Kidney (tissue), 14 donors: ENCODE measurements around the gene SAP25. TPM values are rescaled to one million over a fixed set of nuclear protein-coding genes. Genes with fewer than 3 reads are reported as not detected.
"Not testable (repeated sequence)": the region's sequence is repeated elsewhere in the genome, so short reads cannot be mapped to it uniquely, and the experiment has no call there.

Experiments used
- DNase-seq, 5 donors: peaks; one replicate each; pipeline ENCODE4 v3.0.0-alpha.2; 2013 to 2020
- FAIRE-seq: peaks from 2 replicates; lab custom pipeline; 2012; peaks lifted over from hg19 to GRCh38; lab: Jason Lieb, UNC
- H3K27ac ChIP-seq, 2 donors: one replicate each; pipeline ENCODE4 v1.7.0; 2013; ENCODE audit warnings: low read depth in 2 of 2, low read length in 2 of 2, inconsistent platforms in 1 of 2
- H3K27me3 ChIP-seq: one replicate; pipeline ENCODE4 v1.7.1; 2013; ENCODE audit warnings: low read length, inconsistent platforms; ENCODE audit not compliant: control insufficient read depth, insufficient read depth
- H3K36me3 ChIP-seq, 3 donors: one replicate each; pipeline versions ENCODE4 v1.7.0 to v1.7.1; 2013; ENCODE audit warnings: low read length in 3 of 3, control low read depth in 1 of 3, inconsistent platforms in 1 of 3; ENCODE audit not compliant: insufficient read depth in 3 of 3, control insufficient read depth in 2 of 3
- H3K4me1 ChIP-seq, 3 donors: one replicate each; pipeline versions ENCODE4 v1.7.0 to v1.7.1; 2013; ENCODE audit warnings: low read length in 3 of 3, inconsistent platforms in 1 of 3, low read depth in 1 of 3; ENCODE audit not compliant: control insufficient read depth in 2 of 3, insufficient read depth in 2 of 3
- H3K4me3 ChIP-seq, 3 donors: one replicate each; pipeline versions ENCODE4 v1.7.0 to v1.8.1; 2013; ENCODE audit warnings: low read length in 3 of 3, control low read depth in 1 of 3, inconsistent platforms in 1 of 3
- H3K9ac ChIP-seq, 3 donors: one replicate each; pipeline versions ENCODE4 v1.7.0 to v1.7.1; 2013; ENCODE audit warnings: low read length in 3 of 3, control low read depth in 1 of 3, inconsistent platforms in 1 of 3
- H3K9me3 ChIP-seq, 3 donors: one replicate each; pipeline versions ENCODE4 v1.7.0 to v1.7.1; 2013; ENCODE audit warnings: low read length in 3 of 3, control low read depth in 1 of 3, inconsistent platforms in 1 of 3; ENCODE audit not compliant: control insufficient read depth in 2 of 3, insufficient read depth in 1 of 3
- intact Hi-C: fragments of 100-400 bp; cut with DNase I; formaldehyde crosslinking; loops from one replicate; pipeline ENCODE4 v1.11.1; 2022
- polyA plus RNA-seq: library from polyadenylated mRNA; stranded (reverse); fragments of 350-450 nt; fragmentation: Illumina TruSeq; extraction: RNeasy Lipid Tissue Mini Kit (QIAGEN cat#74804); gene quantifications from one replicate; pipeline ENCODE4 v1.2.3, GENCODE V29; 2014; ENCODE audit warnings: low read depth, low replicate concordance; ENCODE audit not compliant: insufficient read depth
- total RNA-seq: library from RNA; stranded (reverse); fragmentation: NEBNext Ultra II Directional; extraction: Animal tissue kit (Norgen Biotek cat#: 25700); gene quantifications from one replicate; pipeline ENCODE4 v1.2.1, GENCODE V29; 2021
- TF ChIP-seq, protein P1 (sequence below): IDR thresholded peaks from 3 replicates; pipeline ENCODE4 v1.5.1; 2012; ENCODE audit warnings: mild to moderate bottlenecking, moderate library complexity, borderline replicate concordance; ENCODE audit not compliant: insufficient read depth; ENCODE audit errors: extremely low read depth
- donor health status: control.
- donor health status: control.
- donor health status: control.
- donor health status: control.
- donor health status: control.
- donor health status: DM: yes; HTN: yes; CAD: no.
- donor health status: Normal renal cell carcinoma (clear cell type).

Gene SAP25
- total and polyA plus RNA-seq, 2 donors from 2014 or later, result 5.7 to 9.8 TPM

DNA sequence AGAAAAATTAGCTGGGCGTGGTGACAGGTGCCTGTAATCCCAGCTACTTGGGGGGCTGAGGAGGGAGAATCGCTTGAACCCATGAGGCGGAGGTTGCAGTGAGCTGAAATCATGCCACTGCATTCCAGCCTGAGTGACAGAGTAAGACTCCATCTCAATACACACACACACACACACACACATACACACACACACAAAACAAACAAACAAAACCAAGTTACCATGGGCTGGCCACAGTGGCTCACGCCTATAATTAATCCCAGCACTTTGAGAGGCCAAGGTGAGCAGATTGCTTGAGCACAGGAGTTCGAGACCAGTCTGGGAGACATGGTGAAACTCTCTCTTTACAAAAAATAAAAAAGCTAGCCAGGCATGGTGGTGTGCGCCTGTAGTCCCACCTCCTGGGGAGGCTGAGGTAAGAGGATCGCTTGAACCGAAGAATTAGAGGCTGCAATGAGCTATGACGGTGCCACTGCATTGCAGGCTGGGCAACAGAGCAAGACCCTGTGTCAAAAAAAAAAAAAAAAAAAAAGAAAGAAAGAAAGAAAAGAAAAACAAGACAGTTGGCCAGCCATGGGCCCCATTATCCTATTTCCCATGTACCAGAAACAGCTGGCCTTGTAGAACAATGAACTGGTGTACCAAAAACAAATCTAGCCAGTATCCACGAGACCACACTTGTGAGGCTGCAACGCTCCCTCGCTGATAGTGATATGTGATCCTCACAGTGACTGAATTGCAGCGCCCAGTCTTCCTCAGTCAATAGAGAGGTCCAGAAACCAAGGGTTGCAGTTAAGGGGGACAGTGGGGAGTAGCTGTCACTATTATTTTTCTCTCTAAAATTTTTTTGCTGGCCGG lies 41.3 kb downstream of the SAP25 start:
- no peak overlapping the region for H3K4me3 ChIP-seq
- H3K27me3 ChIP-seq, result no peaks in the 10 kb centered on the region
- no peaks in the 10 kb centered on the region for H3K36me3 ChIP-seq
- TF ChIP-seq, protein P1, sequence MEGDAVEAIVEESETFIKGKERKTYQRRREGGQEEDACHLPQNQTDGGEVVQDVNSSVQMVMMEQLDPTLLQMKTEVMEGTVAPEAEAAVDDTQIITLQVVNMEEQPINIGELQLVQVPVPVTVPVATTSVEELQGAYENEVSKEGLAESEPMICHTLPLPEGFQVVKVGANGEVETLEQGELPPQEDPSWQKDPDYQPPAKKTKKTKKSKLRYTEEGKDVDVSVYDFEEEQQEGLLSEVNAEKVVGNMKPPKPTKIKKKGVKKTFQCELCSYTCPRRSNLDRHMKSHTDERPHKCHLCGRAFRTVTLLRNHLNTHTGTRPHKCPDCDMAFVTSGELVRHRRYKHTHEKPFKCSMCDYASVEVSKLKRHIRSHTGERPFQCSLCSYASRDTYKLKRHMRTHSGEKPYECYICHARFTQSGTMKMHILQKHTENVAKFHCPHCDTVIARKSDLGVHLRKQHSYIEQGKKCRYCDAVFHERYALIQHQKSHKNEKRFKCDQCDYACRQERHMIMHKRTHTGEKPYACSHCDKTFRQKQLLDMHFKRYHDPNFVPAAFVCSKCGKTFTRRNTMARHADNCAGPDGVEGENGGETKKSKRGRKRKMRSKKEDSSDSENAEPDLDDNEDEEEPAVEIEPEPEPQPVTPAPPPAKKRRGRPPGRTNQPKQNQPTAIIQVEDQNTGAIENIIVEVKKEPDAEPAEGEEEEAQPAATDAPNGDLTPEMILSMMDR, result no peak
- DNase-seq, result no peak
- no peak overlapping the region for H3K27ac ChIP-seq
- no peaks in the 10 kb centered on the region for H3K9me3 ChIP-seq
- no peak for FAIRE-seq
- no peaks in the 10 kb centered on the region for H3K4me1 ChIP-seq
- H3K9ac ChIP-seq, result no peak overlapping the region
- intact Hi-C loops, result no loop called here

DNA sequence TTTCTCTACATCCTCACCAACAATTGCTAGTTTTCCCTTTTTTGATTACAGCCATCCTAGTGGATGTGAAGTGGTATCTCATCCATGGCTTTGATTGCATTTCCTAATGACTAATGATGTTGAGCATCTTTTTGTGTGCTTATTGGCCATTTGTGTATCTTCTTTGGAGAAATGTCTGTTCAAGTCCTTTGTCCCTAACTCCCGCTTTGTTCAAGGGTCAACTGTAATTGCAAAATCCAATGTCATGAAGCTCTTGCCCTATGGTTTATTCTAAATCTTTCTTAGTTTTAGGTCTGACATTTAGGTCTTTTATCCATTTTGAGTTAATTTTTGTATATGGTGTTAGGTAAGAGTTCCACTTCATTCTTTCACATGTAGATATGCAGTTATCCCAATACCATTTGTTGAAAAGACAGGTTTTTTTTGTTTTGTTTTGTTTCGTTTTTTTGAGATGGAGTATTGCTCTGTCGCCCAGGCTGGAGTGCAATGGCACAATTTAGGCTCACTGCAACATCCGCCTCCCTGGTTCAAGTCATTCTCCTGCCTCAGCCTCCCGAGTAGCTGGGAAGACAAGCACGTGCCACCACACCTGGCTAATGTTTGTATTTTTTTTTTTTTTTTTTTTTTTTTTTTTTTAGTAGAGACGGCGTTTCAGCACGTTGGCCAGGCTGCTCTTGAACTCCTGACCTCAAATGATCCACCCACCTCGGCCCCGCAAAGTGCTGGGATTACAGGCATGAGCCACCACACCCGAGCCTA lies 45.4 kb downstream of the SAP25 start:
- H3K36me3 ChIP-seq, FAIRE-seq, DNase-seq, intact Hi-C loops, H3K27me3 ChIP-seq, H3K9ac ChIP-seq, H3K9me3 ChIP-seq, H3K4me1 ChIP-seq, H3K27ac ChIP-seq, H3K4me3 ChIP-seq: not testable (repeated sequence)

DNA sequence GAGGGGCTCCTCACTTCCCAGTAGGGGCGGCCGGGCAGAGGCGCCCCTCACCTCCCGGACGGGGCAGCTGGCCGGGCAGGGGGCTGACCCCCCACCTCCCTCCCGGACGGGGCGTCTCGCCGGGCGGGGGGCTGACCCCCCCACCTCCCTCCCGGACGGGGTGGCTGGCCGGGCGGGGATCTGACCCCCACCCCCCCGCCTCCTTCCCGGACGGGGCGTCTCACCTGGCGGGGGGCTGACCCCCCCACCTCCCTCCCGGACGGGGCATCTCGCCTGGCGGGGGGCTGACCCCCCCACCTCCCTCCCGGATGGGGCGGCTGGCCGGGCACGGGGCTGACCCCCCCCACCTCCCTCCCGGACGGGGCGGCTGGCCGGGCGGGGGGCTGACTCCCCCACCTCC lies 50.5 kb downstream of the SAP25 start:
- H3K9me3 ChIP-seq, FAIRE-seq, H3K27me3 ChIP-seq, H3K9ac ChIP-seq, H3K27ac ChIP-seq, H3K4me1 ChIP-seq, intact Hi-C loops, H3K36me3 ChIP-seq, H3K4me3 ChIP-seq, DNase-seq: not testable (repeated sequence)

Other genes starting within 250 kb of the SAP25 start
- gene PILRB, start 215.8 kb downstream of the SAP25 start, total RNA-seq, result 76.4 TPM
- gene PILRB, start 215.8 kb downstream of the SAP25 start, polyA plus RNA-seq, result 45.0 TPM
- gene PILRA, start 200.4 kb downstream of the SAP25 start, total RNA-seq, result 18.8 TPM
- gene PILRA, start 200.4 kb downstream of the SAP25 start, polyA plus RNA-seq, result 15.4 TPM
- gene ZCWPW1, start 145.2 kb downstream of the SAP25 start, total RNA-seq, result 3.0 TPM
- 7.9 TPM for gene ZCWPW1, start 145.2 kb downstream of the SAP25 start, polyA plus RNA-seq
- 47.2 TPM for gene MEPCE, start 144.1 kb downstream of the SAP25 start, total RNA-seq
- gene MEPCE, start 144.1 kb downstream of the SAP25 start, polyA plus RNA-seq, result 33.4 TPM
- 41.7 TPM for gene PPP1R35, start 137.4 kb downstream of the SAP25 start, total RNA-seq
- 40.2 TPM for gene PPP1R35, start 137.4 kb downstream of the SAP25 start, polyA plus RNA-seq
- gene SPACDR, start 109.6 kb downstream of the SAP25 start, total RNA-seq, result 0.54 TPM
- gene SPACDR, start 109.6 kb downstream of the SAP25 start, polyA plus RNA-seq, result not detected
- gene TSC22D4, start 94.7 kb downstream of the SAP25 start, total RNA-seq, result 61.5 TPM
- 67.0 TPM for gene TSC22D4, start 94.7 kb downstream of the SAP25 start, polyA plus RNA-seq
- 0.41 TPM for gene NYAP1, start 90.0 kb downstream of the SAP25 start, total RNA-seq
- 0.69 TPM for gene NYAP1, start 90.0 kb downstream of the SAP25 start, polyA plus RNA-seq
- 37.3 TPM for gene AGFG2, start 34.7 kb downstream of the SAP25 start, total RNA-seq
- 24.3 TPM for gene AGFG2, start 34.7 kb downstream of the SAP25 start, polyA plus RNA-seq
- gene LRCH4, start 12.2 kb upstream of the SAP25 start, total RNA-seq, result 62.9 TPM
- gene LRCH4, start 12.2 kb upstream of the SAP25 start, polyA plus RNA-seq, result 23.2 TPM
- 0.60 TPM for gene FBXO24, start 12.4 kb upstream of the SAP25 start, total RNA-seq
- 0.95 TPM for gene FBXO24, start 12.4 kb upstream of the SAP25 start, polyA plus RNA-seq
- 51.5 TPM for gene PCOLCE, start 28.5 kb upstream of the SAP25 start, total RNA-seq
- 42.9 TPM for gene PCOLCE, start 28.5 kb upstream of the SAP25 start, polyA plus RNA-seq
- 18.2 TPM for gene MOSPD3, start 38.6 kb upstream of the SAP25 start, total RNA-seq
- 30.6 TPM for gene MOSPD3, start 38.6 kb upstream of the SAP25 start, polyA plus RNA-seq
- 0.79 TPM for gene TFR2, start 67.7 kb upstream of the SAP25 start, total RNA-seq
- gene TFR2, start 67.7 kb upstream of the SAP25 start, polyA plus RNA-seq, result 0.22 TPM
- not detected for gene ACTL6B, start 82.5 kb upstream of the SAP25 start, total RNA-seq
- gene ACTL6B, start 82.5 kb upstream of the SAP25 start, polyA plus RNA-seq, result not detected
- gene GNB2, start 99.8 kb upstream of the SAP25 start, total RNA-seq, result 265 TPM
- 234 TPM for gene GNB2, start 99.8 kb upstream of the SAP25 start, polyA plus RNA-seq
- gene GIGYF1, start 120.3 kb upstream of the SAP25 start, total RNA-seq, result 51.3 TPM
- 11.6 TPM for gene GIGYF1, start 120.3 kb upstream of the SAP25 start, polyA plus RNA-seq
- 25.7 TPM for gene POP7, start 132.2 kb upstream of the SAP25 start, total RNA-seq
- gene POP7, start 132.2 kb upstream of the SAP25 start, polyA plus RNA-seq, result 41.8 TPM
- gene EPO, start 146.6 kb upstream of the SAP25 start, total RNA-seq, result not detected
- not detected for gene EPO, start 146.6 kb upstream of the SAP25 start, polyA plus RNA-seq
- not detected for gene ZAN, start 159.7 kb upstream of the SAP25 start, total RNA-seq
- not detected for gene ZAN, start 159.7 kb upstream of the SAP25 start, polyA plus RNA-seq